ENCODE results near the gene MYO9A.
"Not testable (repeated sequence)": the region's sequence is repeated elsewhere in the genome, so short reads cannot be mapped to it uniquely, and the experiment has no call there.

MYO9A gene

GRCh38 chr15:72034859-72035650 is 82.9 kb downstream of the MYO9A start:
- DNase-seq = no peak

- DNase-seq = no peak
Observed at GRCh38 chr15:72034351-72034750, 83.6 kb downstream of the MYO9A start.

- no peak for DNase-seq
Observed at GRCh38 chr15:72033711-72034110, 84.2 kb downstream of the MYO9A start.

GRCh38 chr15:72033285-72033684 is 84.7 kb downstream of the MYO9A start:
- DNase-seq = no peak

- DNase-seq = no peak
Observed at GRCh38 chr15:72021604-72022003, 96.3 kb downstream of the MYO9A start.

- DNase-seq = no peak
Observed at GRCh38 chr15:72020799-72021198, 97.2 kb downstream of the MYO9A start.

GRCh38 chr15:72014555-72014954 is 103.4 kb downstream of the MYO9A start:
- not testable (repeated sequence) for DNase-seq

- DNase-seq = no peak
Observed at GRCh38 chr15:72013703-72014102, 104.2 kb downstream of the MYO9A start.

GRCh38 chr15:72011302-72011942 is 106.5 kb downstream of the MYO9A start:
- DNase-seq = no peak

GRCh38 chr15:72009222-72009621 is 108.7 kb downstream of the MYO9A start:
- no peak for DNase-seq

- DNase-seq = no peak
Observed at GRCh38 chr15:72006382-72006781, 111.6 kb downstream of the MYO9A start.

- no peak for DNase-seq
Observed at GRCh38 chr15:72005483-72005882, 112.5 kb downstream of the MYO9A start.

- DNase-seq = no peak
Observed at GRCh38 chr15:71999807-72000206, 118.1 kb downstream of the MYO9A start.

GRCh38 chr15:71998717-71999116 is 119.2 kb downstream of the MYO9A start:
- DNase-seq = not testable (repeated sequence)

GRCh38 chr15:71997691-71998090 is 120.3 kb downstream of the MYO9A start:
- no peak for DNase-seq

- no peak for DNase-seq
Observed at GRCh38 chr15:71975816-71976150, 142.2 kb downstream of the MYO9A start.

- DNase-seq = no peak
Observed at GRCh38 chr15:71974211-71974610, 143.7 kb downstream of the MYO9A start.

- DNase-seq = no peak
Observed at GRCh38 chr15:71973366-71973765, 144.6 kb downstream of the MYO9A start.

- no peak for DNase-seq
Observed at GRCh38 chr15:71971905-71972304, 146.0 kb downstream of the MYO9A start.

- no peak for DNase-seq
Observed at GRCh38 chr15:71970435-71970834, 147.5 kb downstream of the MYO9A start.

GRCh38 chr15:71962537-71962936 is 155.4 kb downstream of the MYO9A start:
- no peak for DNase-seq

- DNase-seq = no peak
Observed at GRCh38 chr15:71957026-71957425, 160.9 kb downstream of the MYO9A start.

GRCh38 chr15:71951134-71951533 is 166.8 kb downstream of the MYO9A start:
- DNase-seq = no peak

- no peak for DNase-seq
Observed at GRCh38 chr15:71945012-71945411, 172.9 kb downstream of the MYO9A start.

- no peak for DNase-seq
Observed at GRCh38 chr15:71943806-71944205, 174.1 kb downstream of the MYO9A start.
